RWPE1 (cell line): ENCODE measurements around the gene TMEM135.

Source experiments
- CTCF ChIA-PET: fragments of 350-600 bp; sonication (Branson Sonifier 250); formaldehyde crosslinking; extraction: SDS; loops from one replicate; lab custom pipeline; 2021; lab: Yijun Ruan, JAX
- POLR2A ChIA-PET: fragments of 400-600 bp; formaldehyde crosslinking; extraction: SDS; loops from one replicate; lab custom pipeline; 2020; ENCODE audit warnings: antibody characterized with exemption; ENCODE audit not compliant: low non-redundant PET; lab: Yijun Ruan, JAX
- DNase-seq: peaks from one replicate; pipeline ENCODE4 v3.0.0; 2012; ENCODE audit warnings: low spot score
- H3K27ac ChIP-seq: fragments of 450-650 bp; 2 replicates; pipeline ENCODE4 v1.5.1; 2017
- CTCF ChIP-seq: fragments of 450-650 bp; conservative IDR thresholded peaks from 2 replicates; pipeline ENCODE4 v1.5.1; 2017; ENCODE audit warnings: low read depth, mild to moderate bottlenecking

TMEM135 gene

GRCh38 chr11:87081358-87081757 is 43.6 kb downstream of the TMEM135 start:
- ChIA-PET POLR2A (no interaction called here), CTCF (no interaction called here)
- no peak for DNase-seq
- H3K27ac ChIP-seq: no peak overlapping the region
- TF ChIP-seq CTCF: no peak

- no peak overlapping the region for H3K27ac ChIP-seq
- no peak for TF ChIP-seq CTCF
- no peak for DNase-seq
- POLR2A ChIA-PET: no interaction called here
- CTCF ChIA-PET: interaction anchor here (0.6 kb wide), 1 partner anchor 1033 kb away, joined by 4 read pairs; no protein-coding TSS in a partner anchor
These were observed 44.9 kb downstream of the TMEM135 start for GRCh38 chr11:87082590-87082989.

- POLR2A ChIA-PET: no interaction called here
- H3K27ac ChIP-seq: no peak overlapping the region
- CTCF ChIA-PET: no interaction called here
- no peak for TF ChIP-seq CTCF
- no peak for DNase-seq
These were observed 45.3 kb downstream of the TMEM135 start for GRCh38 chr11:87083029-87083428.

GRCh38 chr11:87092159-87092558 is 54.4 kb downstream of the TMEM135 start:
- no peak overlapping the region for H3K27ac ChIP-seq
- DNase-seq: peak; percentile 10
- ChIA-PET POLR2A (no interaction called here), CTCF (no interaction called here)
- TF ChIP-seq CTCF: no peak

- no peak overlapping the region for H3K27ac ChIP-seq
- TF ChIP-seq CTCF: no peak
- POLR2A ChIA-PET: no interaction called here
- CTCF ChIA-PET: interaction anchor here (0.7 kb wide), 1 partner anchor 368 kb away, joined by 6 read pairs; no protein-coding TSS in a partner anchor
- DNase-seq: no peak
These were observed 54.8 kb downstream of the TMEM135 start for GRCh38 chr11:87092567-87092966.

GRCh38 chr11:87097582-87097981 is 59.8 kb downstream of the TMEM135 start:
- ChIA-PET CTCF (interaction anchor here (0.6 to 1.0 kb wide), 6 partner anchors 27 to 1146 kb away, joined by 3 to 5 read pairs (median 3); no protein-coding TSS in a partner anchor), POLR2A (no interaction called here)
- peak; percentile 31 for DNase-seq
- no peak overlapping the region for H3K27ac ChIP-seq
- peak; percentile 44 for TF ChIP-seq CTCF
